ENCODE results near the gene CCDC201. TPM values are rescaled to one million over a fixed set of nuclear protein-coding genes. Genes with fewer than 3 reads are reported as not detected.

CCDC201 gene
- total RNA-seq, 4 donors from 2014 or later, result not detected

DNA sequence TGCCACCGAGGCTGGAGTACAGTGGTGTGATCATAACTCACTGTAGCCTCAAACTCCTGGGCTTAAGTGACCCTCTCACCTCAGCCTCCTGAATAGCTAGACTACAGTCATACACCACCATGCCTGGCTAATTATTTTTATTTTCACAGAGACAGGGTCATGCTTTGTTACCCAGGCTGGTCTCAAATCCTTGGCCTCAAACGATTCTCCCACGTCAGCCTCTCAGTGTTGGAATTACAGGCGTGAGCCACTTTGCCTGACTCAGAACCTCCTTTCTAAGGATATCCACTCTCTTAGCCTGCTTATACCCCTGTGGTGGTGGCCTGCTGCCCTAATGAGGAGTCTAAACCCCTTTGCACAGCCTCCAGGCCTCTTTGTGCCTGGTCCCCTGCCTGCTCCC is 11.3 kb upstream of the CCDC201 start:
- no peak overlapping the region for H3K4me3 ChIP-seq
- TF ChIP-seq, protein P1, sequence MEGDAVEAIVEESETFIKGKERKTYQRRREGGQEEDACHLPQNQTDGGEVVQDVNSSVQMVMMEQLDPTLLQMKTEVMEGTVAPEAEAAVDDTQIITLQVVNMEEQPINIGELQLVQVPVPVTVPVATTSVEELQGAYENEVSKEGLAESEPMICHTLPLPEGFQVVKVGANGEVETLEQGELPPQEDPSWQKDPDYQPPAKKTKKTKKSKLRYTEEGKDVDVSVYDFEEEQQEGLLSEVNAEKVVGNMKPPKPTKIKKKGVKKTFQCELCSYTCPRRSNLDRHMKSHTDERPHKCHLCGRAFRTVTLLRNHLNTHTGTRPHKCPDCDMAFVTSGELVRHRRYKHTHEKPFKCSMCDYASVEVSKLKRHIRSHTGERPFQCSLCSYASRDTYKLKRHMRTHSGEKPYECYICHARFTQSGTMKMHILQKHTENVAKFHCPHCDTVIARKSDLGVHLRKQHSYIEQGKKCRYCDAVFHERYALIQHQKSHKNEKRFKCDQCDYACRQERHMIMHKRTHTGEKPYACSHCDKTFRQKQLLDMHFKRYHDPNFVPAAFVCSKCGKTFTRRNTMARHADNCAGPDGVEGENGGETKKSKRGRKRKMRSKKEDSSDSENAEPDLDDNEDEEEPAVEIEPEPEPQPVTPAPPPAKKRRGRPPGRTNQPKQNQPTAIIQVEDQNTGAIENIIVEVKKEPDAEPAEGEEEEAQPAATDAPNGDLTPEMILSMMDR (IDR thresholded peaks at IDR 0.05), result no peak
- TF ChIP-seq EP300 (IDR thresholded peaks at IDR 0.05) (no peak), POLR2AphosphoS5 (IDR thresholded peaks at IDR 0.05) (no peak), POLR2A (IDR thresholded peaks at IDR 0.05) (no peak)
- H3K9me3 ChIP-seq, result peaks cover 0 to 2% (median 0%) of the 10 kb centered on the region in 3 donors
- peaks cover 55% of the 10 kb centered on the region for H3K27me3 ChIP-seq
- WGBS, 2 donors (ENCODE audit: low coverage in 1 of 2), result 76% methylated on average over 4 of the region's 4 CpGs; no CpG with 5 or more reads in 1 of the 2 donors
- H3K4me1 ChIP-seq, result peaks cover 0 to 13% (median 7%) of the 10 kb centered on the region in 3 donors
- H3K27ac ChIP-seq, result no peak overlapping the region
- ATAC-seq, result no peak
- no peaks in the 10 kb centered on the region for H3K36me3 ChIP-seq

DNA sequence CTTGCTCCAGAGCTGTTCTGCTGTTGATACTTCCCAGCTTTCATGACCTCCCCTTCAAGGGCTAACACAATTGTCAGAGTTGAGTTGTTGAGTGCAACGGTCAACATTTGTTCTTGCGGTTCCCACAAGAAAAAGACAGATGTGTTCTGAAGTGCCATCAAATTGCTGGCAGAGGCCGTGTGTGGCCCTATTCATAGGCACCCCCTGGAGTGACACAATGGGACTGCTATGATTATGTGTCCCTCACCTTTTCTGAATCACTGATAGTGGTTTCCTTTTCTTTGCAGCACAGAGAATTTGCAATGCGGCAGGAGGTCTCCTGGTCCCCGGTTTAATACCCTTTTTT is 9.6 kb upstream of the CCDC201 start:
- TF ChIP-seq, protein P1 (IDR thresholded peaks at IDR 0.05), result no peak
- TF ChIP-seq POLR2A (IDR thresholded peaks at IDR 0.05), result no peak
- TF ChIP-seq EP300 (IDR thresholded peaks at IDR 0.05), result no peak
- no peak for TF ChIP-seq POLR2AphosphoS5 (IDR thresholded peaks at IDR 0.05)
- Histone ChIP-seq H3K36me3 (no peaks in the 10 kb centered on the region), H3K4me1 (no peaks in the 10 kb centered on the region), H3K27ac (no peak overlapping the region), H3K27me3 (peaks cover 38% of the 10 kb centered on the region), H3K4me3 (no peak overlapping the region), H3K9me3 (peaks cover 0 to 19% (median 0%) of the 10 kb centered on the region in 3 donors)
- ATAC-seq, result no peak
- WGBS, 2 donors (ENCODE audit: low coverage in 1 of 2), result 68 to 92% methylated on average over 2 to 3 of the region's 5 CpGs

DNA sequence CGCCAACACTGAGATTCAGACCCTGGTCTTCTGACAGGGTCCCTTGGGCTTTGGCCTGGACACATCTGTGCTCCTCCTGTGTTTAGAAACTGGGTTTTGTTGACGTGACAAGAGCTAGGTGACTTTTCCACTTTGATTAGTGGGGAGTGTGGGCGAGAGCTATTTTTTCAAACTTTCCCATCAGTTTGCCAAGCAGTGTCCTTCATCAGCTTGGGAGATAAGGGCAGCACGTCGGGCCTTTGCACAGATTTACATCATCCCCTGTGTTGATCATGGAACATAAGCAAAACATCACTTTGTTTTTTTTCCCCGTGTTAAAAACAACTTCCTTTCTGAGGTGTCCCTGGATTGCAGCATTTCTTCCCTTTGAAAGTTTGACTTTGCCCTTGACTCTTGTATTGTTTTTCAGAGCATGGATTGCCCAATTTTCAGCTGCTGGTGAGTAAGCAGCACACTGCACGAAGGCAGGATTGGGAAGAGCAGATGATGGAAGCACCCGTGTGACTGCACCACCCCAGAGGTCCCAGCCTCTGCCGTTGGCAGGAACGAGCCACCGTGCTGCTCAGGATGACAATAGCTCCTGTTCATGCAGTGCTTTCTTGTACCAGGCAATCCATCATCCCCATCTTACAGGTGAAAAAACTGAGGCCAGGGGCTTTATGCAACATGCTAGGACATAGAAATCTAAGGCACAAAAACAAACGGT is 9.0 kb upstream of the CCDC201 start:
- H3K9me3 ChIP-seq, result peaks cover 0 to 19% (median 0%) of the 10 kb centered on the region in 3 donors
- WGBS, 2 donors (ENCODE audit: low coverage in 1 of 2), result 54 to 72% methylated on average over 5 to 10 of the region's 12 CpGs
- peaks cover 33% of the 10 kb centered on the region for H3K27me3 ChIP-seq
- no peak overlapping the region for H3K27ac ChIP-seq
- H3K36me3 ChIP-seq, result no peaks in the 10 kb centered on the region
- no peaks in the 10 kb centered on the region for H3K4me1 ChIP-seq
- TF ChIP-seq POLR2AphosphoS5 (IDR thresholded peaks at IDR 0.05) (no peak), POLR2A (IDR thresholded peaks at IDR 0.05) (no peak), EP300 (IDR thresholded peaks at IDR 0.05) (no peak)
- TF ChIP-seq, protein P1 (IDR thresholded peaks at IDR 0.05), result no peak
- H3K4me3 ChIP-seq, result no peak overlapping the region
- ATAC-seq, result no peak

DNA sequence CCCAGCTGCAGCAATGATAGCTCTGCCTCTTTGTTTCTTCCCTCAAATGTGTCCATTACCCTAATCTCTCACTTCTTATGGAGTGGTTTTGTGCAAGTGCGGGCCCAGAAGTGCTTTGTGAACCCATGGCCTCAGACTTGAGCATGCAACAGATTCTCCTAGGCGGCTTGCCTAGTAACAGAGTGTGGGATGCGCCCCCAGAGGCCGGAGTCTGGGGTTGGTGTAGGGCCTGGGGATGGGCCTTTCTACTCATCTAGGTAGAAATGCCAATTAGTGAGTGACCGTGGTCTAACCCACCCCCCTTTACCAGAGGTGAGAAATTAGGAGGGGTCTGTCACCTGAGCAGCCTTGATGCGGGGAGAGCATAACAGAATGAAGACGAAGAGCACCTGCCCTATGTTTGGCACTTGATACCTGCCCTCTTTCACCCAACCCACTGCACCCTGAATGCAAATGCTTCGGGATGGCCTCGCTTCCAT is 8.4 kb upstream of the CCDC201 start:
- Histone ChIP-seq H3K27ac (no peak overlapping the region), H3K4me1 (no peaks in the 10 kb centered on the region), H3K4me3 (no peak overlapping the region), H3K36me3 (no peaks in the 10 kb centered on the region), H3K27me3 (peaks cover 27% of the 10 kb centered on the region), H3K9me3 (peaks cover 0 to 19% (median 0%) of the 10 kb centered on the region in 3 donors)
- TF ChIP-seq POLR2A (IDR thresholded peaks at IDR 0.05) (no peak), EP300 (IDR thresholded peaks at IDR 0.05) (no peak), POLR2AphosphoS5 (IDR thresholded peaks at IDR 0.05) (no peak)
- TF ChIP-seq, protein P1 (IDR thresholded peaks at IDR 0.05), result no peak
- no peak for ATAC-seq
- 90 to 100% methylated on average over 3 to 6 of the region's 9 CpGs for WGBS, 2 donors (ENCODE audit: low coverage in 1 of 2)

DNA sequence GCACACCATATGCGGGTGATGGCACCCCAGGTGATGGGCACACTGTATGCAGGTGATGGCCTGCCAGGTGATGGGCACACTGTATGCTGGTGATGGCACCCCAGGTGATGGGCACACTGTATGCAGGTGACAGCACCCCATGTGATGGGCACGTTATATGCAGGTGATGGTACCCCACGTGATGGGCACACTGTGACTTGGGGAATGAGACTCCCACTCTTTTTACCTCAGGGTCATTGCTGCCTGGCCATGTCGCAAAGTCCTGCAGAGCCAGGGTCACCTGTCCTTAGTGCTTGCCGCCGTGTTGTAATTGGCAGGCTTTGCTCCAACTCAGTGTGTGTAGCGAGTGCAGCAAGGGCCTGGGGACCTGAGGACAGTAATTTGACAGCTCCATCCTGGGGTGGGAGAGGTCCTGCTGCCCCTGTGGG is 7.6 kb upstream of the CCDC201 start:
- H3K36me3 ChIP-seq, result no peaks in the 10 kb centered on the region
- peaks cover 0 to 19% (median 0%) of the 10 kb centered on the region in 3 donors for H3K9me3 ChIP-seq
- H3K27ac ChIP-seq, result no peak overlapping the region
- H3K27me3 ChIP-seq, result peaks cover 19% of the 10 kb centered on the region
- no peak overlapping the region for H3K4me3 ChIP-seq
- TF ChIP-seq POLR2AphosphoS5 (IDR thresholded peaks at IDR 0.05) (no peak), EP300 (IDR thresholded peaks at IDR 0.05) (no peak)
- TF ChIP-seq, protein P1 (IDR thresholded peaks at IDR 0.05), result no peak
- WGBS, 2 donors (ENCODE audit: low coverage in 1 of 2), result 94% methylated on average over 3 of the region's 7 CpGs; no CpG with 5 or more reads in 1 of the 2 donors
- H3K4me1 ChIP-seq, result no peaks in the 10 kb centered on the region
- ATAC-seq, result no peak
